GM12864 (cell line): ENCODE data around the gene PAX2.

Experiments used
- DNase-seq: peaks from one replicate; pipeline ENCODE4 v3.0.0-alpha.2; 2011; ENCODE audit warnings: low read depth
- H3K4me3 ChIP-seq: 2 replicates; pipeline ENCODE4 v1.5.1; 2011; ENCODE audit warnings: mild to moderate bottlenecking, low read depth, low read length, control low read depth
- TF ChIP-seq, protein P1 (sequence below): IDR thresholded peaks from 2 replicates; pipeline ENCODE4 v1.5.1; 2011; ENCODE audit warnings: low read depth, mild to moderate bottlenecking, moderate library complexity, low read length, control low read depth, inconsistent platforms; ENCODE audit errors: missing control alignments

The PAX2 gene

DNA sequence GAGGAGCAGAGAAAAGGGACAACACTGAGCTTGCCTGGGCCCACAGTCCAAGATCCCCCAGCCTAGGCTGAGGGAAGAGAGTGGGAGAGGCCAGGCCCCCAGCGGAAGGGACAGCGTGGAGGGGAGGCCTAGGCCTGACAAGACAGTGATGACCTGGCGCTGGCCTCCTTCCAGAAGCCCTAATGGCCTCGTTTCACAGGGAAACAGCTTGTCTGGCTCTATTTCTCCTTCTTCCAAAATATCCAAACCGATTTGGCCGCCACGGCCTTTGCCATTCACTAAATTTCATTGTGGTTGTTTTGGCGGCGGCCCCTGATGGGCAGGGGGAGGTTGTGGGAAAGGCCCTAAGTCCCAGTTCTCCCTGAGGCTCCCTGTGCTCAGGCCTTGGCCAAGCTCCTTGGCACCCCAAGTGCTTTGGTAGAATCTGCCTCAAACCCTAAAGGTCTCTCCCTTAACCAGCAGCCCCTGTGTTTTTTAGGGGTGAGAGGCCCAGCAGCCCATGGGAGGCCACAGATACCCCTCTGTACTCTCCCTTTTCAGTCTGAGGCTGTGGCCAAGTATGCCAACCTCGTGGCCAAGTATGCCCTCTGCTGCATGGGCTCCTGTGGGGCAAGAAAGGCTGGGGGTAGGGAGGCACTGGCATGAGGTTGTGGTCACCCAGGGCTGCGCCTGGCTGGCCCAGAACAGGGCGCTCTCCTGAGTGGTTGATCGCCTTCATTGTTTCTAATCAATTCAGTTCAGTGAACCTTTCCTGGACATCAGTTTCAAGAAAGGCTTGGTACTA lies 37.3 kb downstream of the PAX2 start:
- TF ChIP-seq, protein P1, sequence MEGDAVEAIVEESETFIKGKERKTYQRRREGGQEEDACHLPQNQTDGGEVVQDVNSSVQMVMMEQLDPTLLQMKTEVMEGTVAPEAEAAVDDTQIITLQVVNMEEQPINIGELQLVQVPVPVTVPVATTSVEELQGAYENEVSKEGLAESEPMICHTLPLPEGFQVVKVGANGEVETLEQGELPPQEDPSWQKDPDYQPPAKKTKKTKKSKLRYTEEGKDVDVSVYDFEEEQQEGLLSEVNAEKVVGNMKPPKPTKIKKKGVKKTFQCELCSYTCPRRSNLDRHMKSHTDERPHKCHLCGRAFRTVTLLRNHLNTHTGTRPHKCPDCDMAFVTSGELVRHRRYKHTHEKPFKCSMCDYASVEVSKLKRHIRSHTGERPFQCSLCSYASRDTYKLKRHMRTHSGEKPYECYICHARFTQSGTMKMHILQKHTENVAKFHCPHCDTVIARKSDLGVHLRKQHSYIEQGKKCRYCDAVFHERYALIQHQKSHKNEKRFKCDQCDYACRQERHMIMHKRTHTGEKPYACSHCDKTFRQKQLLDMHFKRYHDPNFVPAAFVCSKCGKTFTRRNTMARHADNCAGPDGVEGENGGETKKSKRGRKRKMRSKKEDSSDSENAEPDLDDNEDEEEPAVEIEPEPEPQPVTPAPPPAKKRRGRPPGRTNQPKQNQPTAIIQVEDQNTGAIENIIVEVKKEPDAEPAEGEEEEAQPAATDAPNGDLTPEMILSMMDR: no peak
- H3K4me3 ChIP-seq: no peak overlapping the region
- no peak for DNase-seq

DNA sequence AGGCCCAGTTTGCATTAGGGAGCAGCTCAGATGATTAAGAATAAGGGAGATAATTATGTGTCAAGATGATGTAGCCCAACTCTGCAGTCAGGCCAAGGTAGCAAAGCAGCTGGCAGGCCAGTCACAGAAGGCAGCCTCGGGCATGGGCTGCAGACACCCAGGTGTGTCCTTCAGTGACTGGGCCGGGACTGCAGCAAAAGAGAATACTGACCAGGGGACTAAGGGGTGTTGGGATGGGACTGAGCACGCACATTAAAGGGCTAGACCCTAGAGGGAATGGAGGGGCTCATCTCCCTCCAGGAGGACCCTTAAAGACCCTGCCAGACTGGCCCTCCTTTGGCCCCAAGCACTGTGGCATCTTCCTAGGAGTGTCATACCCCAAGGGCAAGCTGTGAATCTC lies 38.7 kb downstream of the PAX2 start:
- TF ChIP-seq, protein P1: no peak
- no peak for DNase-seq
- H3K4me3 ChIP-seq: no peak overlapping the region

DNA sequence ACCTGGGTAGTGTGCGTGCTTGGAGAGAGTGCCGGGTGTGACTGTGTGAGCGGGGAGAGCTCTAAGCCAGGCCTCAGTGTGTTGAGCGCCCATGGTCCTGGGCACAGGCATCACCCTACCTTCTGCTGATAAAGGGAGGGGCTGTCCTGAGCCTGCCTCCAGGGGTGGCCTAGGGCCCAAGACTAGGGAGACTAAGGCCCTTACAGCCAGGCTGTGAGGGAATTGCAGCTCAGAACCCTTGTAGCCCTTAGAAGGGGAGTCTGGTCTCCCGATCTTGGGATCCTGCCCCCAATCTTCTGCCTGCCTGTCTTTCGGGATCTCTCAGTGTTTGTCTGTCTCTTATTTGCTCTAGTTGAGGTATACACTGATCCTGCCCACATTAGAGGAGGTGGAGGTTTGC lies 41.2 kb downstream of the PAX2 start:
- DNase-seq: no peak
- TF ChIP-seq, protein P1: no peak
- H3K4me3 ChIP-seq: no peak overlapping the region

DNA sequence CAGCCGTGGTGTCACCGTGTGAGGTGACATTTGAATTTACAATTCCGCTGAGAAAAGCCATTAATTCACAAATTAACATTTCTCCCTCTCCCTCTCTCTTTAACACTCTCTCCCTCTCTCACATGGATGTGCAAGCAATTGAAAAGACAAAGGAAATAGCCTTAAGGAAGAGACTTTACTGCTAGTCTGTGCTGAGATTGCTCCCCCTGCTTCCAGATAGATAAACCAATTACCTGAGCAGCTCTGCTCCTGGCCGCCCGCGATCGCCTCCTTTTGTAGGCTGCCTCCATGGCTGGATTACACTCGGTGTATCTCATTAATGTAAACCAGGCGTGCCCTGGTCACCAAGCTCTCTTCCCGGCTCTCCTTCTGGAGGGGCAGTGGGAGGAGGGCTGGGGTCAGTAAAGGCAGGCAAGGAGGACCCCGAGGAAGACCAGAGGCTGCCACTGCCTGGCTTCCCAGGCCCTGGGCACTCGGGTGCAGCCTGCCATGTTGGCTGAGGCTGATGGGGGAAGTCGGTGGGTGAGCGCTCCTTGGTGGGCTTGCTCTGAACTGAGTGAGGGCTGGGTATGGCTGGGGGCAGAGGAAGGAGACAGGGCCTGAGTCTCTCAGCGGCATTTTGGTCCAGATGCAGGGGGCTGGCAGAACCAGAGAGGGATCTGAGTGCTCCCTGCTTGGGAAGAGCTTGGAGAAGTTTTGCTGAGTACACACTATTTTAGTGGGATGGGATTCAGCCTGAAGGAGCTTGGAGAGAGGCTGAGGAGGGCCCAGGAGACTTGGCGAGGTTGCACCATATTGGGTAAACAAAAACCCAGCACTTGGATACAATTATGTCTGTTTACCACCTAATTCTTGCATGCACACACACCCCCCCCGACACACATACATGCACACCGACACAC lies 42.9 kb downstream of the PAX2 start:
- TF ChIP-seq, protein P1: no peak
- no peak for DNase-seq
- H3K4me3 ChIP-seq: no peak overlapping the region

DNA sequence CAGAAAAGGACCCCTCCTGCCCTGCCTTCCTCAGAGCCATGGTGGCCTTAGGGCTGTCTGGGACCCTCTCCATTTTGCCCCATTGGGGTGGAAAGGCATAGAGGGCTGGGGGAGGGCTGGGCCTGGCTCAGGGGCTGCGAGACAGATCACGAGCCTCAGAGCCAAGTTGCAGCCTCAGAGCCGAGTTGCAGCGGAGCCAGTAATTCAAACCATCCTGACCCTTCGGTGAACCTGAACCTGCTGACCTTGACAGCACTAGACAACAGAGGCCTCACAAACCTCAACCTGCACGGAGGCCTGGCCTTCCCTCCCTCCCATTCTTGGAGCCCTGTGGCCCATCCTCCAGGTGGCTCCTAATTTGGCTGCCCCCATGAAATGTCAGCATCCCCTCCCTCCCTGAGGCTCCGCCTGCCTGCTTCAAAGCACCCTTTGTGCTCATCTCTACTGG lies 45.4 kb downstream of the PAX2 start:
- no peak for DNase-seq
- TF ChIP-seq, protein P1: no peak
- H3K4me3 ChIP-seq: no peak overlapping the region

DNA sequence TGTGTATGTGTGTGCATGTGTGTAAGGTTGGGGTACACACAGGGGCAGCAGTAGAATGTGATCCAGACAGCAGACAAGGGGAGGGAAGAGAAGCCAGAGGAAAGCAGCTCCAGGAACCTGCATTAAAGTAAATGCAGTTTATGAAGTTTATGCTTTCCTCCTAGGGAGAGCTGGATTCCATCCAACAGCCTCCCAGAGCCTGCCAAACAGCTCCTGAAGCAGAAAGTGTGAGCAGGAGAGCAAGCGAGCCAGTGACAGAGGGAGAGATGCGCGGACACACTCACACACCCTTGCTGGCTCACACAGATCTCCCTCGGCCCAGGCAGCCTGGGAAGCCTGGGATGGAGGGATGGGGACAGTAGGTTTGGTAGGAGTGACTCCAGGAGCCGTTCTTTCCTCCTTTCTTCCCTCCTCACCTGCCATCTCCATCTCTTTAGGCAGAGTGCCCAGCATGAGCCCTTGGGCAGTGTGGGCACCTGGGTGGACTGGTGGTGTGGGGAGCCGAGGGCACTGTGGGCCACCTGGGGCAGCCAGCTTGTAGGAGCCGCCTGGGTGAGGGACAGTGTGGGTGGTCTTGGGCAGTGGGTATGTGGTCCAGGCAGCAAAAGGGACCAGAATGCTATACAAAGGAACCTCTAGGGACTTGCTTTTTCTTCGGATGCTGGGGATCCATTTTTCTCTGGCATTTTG lies 46.1 kb downstream of the PAX2 start:
- no peak overlapping the region for H3K4me3 ChIP-seq
- TF ChIP-seq, protein P1: no peak
- DNase-seq: no peak
